HL-60 (cell line): ENCODE measurements around the gene PSMA7.
"Not testable (repeated sequence)": the region's sequence is repeated elsewhere in the genome, so short reads cannot be mapped to it uniquely, and the experiment has no call there.

Source experiments
- DNase-seq, 2 experiments: peaks; one replicate each; pipeline ENCODE4 v3.0.0-alpha.2; 2010 to 2020; ENCODE audit warnings: low read depth in 1 of 2, low spot score in 1 of 2
- H3K27ac ChIP-seq: fragments of 250-450 bp; sonication (Bioruptor Pico); replicated peaks from 2 replicates; pipeline ENCODE4 v1.5.1; 2020; ENCODE audit warnings: mild to moderate bottlenecking, moderate library complexity
- H3K27me3 ChIP-seq: fragments of 250-450 bp; sonication (Bioruptor Pico); 2 replicates; pipeline ENCODE4 v1.5.1; 2021; ENCODE audit warnings: mild to moderate bottlenecking, moderate library complexity; ENCODE audit not compliant: insufficient read depth, poor library complexity, severe bottlenecking
- H3K4me3 ChIP-seq: replicated peaks from 2 replicates; pipeline ENCODE4 v1.5.1; 2011; ENCODE audit warnings: mild to moderate bottlenecking, control low read depth, low read length; ENCODE audit not compliant: insufficient read depth
- GABPA ChIP-seq: IDR thresholded peaks from 2 replicates; pipeline ENCODE4 v1.6.1; 2012; ENCODE audit warnings: low read depth
- POLR2AphosphoS5 ChIP-seq: IDR thresholded peaks from 2 replicates; pipeline ENCODE4 v1.6.1; 2012; ENCODE audit warnings: low read depth
- SPI1 ChIP-seq: IDR thresholded peaks from 2 replicates; pipeline ENCODE4 v1.6.1; 2012; ENCODE audit warnings: low read depth, mild to moderate bottlenecking, borderline replicate concordance
- TF ChIP-seq, protein P1 (sequence below): IDR thresholded peaks from 2 replicates; pipeline ENCODE4 v1.6.1; 2012; ENCODE audit warnings: low read depth; ENCODE audit not compliant: insufficient replicate concordance
- TF ChIP-seq, protein P2 (sequence below): IDR thresholded peaks from one replicate; pipeline ENCODE4 v1.5.1; 2011; ENCODE audit warnings: low read length, control low read depth, inconsistent platforms; ENCODE audit not compliant: insufficient read depth

Gene PSMA7

DNA sequence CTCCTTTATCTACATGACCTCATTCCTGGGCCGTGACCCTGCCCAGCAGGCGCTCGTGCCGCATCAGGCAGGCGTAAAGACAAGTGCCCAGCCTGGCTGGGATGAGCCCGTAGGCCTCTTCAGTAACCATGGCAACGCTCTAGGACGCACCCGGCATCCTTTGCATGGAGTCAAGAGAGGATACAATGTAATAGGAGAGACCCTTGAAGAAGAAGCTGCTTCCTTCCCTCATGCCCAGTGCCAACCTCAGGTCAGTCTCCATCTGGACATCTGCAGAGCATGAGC, 25.9 kb downstream of the PSMA7 start:
- DNase-seq: no peak
- Histone ChIP-seq H3K27ac (no peak overlapping the region), H3K4me3 (no peak overlapping the region), H3K27me3 (no peaks in the 10 kb centered on the region)
- TF ChIP-seq, protein P1, sequence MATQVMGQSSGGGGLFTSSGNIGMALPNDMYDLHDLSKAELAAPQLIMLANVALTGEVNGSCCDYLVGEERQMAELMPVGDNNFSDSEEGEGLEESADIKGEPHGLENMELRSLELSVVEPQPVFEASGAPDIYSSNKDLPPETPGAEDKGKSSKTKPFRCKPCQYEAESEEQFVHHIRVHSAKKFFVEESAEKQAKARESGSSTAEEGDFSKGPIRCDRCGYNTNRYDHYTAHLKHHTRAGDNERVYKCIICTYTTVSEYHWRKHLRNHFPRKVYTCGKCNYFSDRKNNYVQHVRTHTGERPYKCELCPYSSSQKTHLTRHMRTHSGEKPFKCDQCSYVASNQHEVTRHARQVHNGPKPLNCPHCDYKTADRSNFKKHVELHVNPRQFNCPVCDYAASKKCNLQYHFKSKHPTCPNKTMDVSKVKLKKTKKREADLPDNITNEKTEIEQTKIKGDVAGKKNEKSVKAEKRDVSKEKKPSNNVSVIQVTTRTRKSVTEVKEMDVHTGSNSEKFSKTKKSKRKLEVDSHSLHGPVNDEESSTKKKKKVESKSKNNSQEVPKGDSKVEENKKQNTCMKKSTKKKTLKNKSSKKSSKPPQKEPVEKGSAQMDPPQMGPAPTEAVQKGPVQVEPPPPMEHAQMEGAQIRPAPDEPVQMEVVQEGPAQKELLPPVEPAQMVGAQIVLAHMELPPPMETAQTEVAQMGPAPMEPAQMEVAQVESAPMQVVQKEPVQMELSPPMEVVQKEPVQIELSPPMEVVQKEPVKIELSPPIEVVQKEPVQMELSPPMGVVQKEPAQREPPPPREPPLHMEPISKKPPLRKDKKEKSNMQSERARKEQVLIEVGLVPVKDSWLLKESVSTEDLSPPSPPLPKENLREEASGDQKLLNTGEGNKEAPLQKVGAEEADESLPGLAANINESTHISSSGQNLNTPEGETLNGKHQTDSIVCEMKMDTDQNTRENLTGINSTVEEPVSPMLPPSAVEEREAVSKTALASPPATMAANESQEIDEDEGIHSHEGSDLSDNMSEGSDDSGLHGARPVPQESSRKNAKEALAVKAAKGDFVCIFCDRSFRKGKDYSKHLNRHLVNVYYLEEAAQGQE: no peak
- TF ChIP-seq SPI1 (no peak), POLR2AphosphoS5 (no peak), GABPA (no peak)
- TF ChIP-seq, protein P2, sequence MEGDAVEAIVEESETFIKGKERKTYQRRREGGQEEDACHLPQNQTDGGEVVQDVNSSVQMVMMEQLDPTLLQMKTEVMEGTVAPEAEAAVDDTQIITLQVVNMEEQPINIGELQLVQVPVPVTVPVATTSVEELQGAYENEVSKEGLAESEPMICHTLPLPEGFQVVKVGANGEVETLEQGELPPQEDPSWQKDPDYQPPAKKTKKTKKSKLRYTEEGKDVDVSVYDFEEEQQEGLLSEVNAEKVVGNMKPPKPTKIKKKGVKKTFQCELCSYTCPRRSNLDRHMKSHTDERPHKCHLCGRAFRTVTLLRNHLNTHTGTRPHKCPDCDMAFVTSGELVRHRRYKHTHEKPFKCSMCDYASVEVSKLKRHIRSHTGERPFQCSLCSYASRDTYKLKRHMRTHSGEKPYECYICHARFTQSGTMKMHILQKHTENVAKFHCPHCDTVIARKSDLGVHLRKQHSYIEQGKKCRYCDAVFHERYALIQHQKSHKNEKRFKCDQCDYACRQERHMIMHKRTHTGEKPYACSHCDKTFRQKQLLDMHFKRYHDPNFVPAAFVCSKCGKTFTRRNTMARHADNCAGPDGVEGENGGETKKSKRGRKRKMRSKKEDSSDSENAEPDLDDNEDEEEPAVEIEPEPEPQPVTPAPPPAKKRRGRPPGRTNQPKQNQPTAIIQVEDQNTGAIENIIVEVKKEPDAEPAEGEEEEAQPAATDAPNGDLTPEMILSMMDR: no peak

DNA sequence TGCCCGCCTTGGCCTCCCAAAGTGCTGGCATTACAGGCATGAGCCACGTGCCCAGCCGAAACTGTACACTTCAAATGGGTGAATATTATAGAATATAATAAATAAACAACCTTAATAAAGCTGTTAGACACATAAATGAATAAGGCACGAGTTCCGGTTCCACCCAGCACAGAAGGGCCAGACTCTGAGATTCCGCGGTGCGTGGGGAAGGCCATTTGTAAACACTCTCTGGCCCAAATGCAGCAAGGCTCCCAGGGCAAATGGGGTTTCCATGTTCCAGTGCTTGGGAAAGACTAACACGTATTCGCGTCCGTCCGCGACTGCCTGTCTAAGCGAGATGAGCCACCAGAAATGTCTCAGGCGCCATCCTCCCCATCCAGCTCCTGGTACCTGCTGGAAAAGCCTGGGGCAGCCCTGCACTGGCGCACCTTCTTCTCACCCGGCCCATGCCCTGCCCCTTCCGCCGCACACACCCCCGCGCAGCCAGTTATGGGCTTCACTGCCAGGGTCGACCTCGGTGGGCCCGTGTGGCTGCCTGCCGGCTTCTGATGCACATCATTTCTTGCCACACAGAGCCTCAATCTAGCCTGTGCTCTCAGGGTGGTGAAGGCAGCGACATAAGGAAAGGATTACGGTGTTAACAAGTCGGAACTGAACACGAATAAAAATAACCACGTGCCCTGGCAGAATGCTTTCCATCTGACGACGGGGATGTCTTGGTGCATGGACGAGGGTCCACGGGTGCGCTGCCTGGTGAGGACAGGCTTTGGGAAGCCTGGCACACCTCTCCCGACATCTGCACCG, 26.4 kb downstream of the PSMA7 start:
- Histone ChIP-seq H3K4me3 (no peak overlapping the region), H3K27ac (no peak overlapping the region), H3K27me3 (no peaks in the 10 kb centered on the region)
- TF ChIP-seq, protein P2: no peak
- no peak for TF ChIP-seq SPI1
- no peak for TF ChIP-seq POLR2AphosphoS5
- TF ChIP-seq GABPA: no peak
- TF ChIP-seq, protein P1: no peak
- DNase-seq: no peak

DNA sequence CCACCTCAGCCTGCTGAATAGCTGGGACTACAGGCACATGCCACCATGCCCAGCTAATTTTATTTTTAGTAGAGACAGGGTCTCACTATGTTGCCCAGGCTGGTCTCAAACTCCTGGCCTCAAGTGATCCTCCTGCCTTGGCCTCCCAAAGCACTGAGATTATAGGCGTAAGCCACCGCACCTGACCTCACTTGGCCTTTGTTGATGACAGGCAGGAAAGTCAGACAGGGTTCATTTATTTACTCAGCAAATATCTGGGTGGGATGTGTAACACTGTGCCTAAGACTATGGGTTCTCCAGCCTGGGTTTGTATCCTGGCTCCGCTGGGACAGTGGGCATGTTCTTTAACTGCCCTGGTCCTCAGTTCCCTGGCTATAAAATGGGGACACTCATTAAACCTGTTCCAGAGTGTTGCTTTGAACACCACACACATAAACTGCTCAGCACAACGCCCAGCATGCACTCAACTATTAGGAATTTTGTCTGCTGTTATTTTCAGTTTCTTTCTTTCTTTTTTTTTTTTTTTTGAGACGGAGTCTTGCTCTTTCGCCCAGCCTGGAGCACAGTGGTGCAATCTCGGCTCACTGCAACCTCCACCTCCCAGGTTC, 27.3 kb downstream of the PSMA7 start:
- H3K4me3 ChIP-seq, H3K27ac ChIP-seq, H3K27me3 ChIP-seq, DNase-seq: not testable (repeated sequence)

DNA sequence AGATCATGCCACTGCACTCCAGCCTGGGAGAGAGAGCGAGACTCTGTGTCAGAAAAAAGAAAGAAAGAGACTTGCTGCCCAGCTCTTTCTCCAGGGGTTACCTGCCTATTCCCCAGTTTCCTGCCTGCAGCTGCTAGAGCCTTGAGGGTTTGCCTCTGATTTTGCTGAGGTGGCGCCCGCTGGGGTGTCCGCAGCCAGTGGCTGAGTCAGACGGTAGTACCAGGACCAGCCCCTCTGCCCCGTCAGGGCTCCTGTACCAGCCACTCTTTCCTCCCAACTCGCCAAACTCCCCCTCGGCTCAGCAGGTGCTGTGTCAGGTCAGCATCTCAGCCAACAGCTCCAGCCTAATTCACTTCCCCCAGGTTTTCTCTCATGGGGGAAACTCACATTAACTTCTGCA, 28.3 kb downstream of the PSMA7 start:
- no peak for DNase-seq
- H3K27me3 ChIP-seq: no peaks in the 10 kb centered on the region
- TF ChIP-seq POLR2AphosphoS5 (no peak), GABPA (no peak), SPI1 (no peak)
- TF ChIP-seq, protein P2: no peak
- TF ChIP-seq, protein P1: no peak
- H3K4me3 ChIP-seq: no peak overlapping the region
- H3K27ac ChIP-seq: no peak overlapping the region
